ENCODE results near the gene GEMIN4. TPM values are rescaled to one million over a fixed set of nuclear protein-coding genes. Genes with fewer than 3 reads are reported as not detected.
A peak's percentile ranks its signal among the peaks of the same experiment; 100 is the strongest.

GEMIN4 gene
- polyA plus RNA-seq, 2 of the 4 experiments (the other 2 are of a cell fraction) = 36.1 to 47.6 TPM

DNA sequence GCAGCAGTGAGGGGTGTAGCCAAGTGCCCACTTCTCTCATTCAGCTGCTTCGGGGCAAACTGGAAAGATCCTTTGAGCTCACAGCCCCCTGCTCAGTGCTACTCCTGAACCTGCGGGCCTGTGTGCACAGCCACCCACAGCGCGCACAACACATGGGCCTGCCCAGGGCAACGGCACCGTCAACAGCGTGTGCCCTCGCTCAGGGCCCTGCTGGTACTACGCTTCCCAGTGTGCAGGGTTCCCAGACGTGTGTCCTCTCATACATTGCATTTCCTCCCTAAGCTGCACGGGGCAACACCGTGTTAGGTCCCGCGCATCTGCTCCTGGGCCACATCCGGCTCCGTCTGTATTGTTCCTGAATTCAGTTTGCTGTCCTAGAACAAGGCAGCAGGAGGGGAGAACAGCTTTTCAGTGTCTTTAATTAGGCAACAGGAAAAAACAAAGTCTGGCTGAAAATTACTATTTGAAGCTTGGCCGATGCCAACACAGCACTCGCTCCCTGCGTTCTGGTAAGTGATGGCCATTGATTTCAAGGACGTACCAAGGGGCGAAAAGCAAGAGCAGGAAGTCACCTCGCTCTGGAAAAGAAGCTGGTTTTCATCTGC, 45.3 kb upstream of the GEMIN4 start:
- no peak overlapping the region for H3K27ac ChIP-seq
- TF ChIP-seq POLR2AphosphoS2 (conservative IDR thresholded peaks at IDR 0.05; ENCODE audit: low read length) = no peak
- TF ChIP-seq CEBPB (IDR thresholded peaks at IDR 0.05) = no peak
- no peak for TF ChIP-seq ATOH8 (CRISPR knock-in tag; IDR thresholded peaks at IDR 0.05; ENCODE audit: low read depth)
- TF ChIP-seq HOXB13 (CRISPR knock-in tag; IDR thresholded peaks at IDR 0.05; ENCODE audit: low read depth) = no peak
- TF ChIP-seq CBX8 (IDR thresholded peaks at IDR 0.05) = no peak
- TF ChIP-seq MAZ (IDR thresholded peaks at IDR 0.05; ENCODE audit: borderline replicate concordance, low read depth, low read length) = no peak
- TF ChIP-seq FOXS1 (CRISPR knock-in tag; IDR thresholded peaks at IDR 0.05) = no peak
- TF ChIP-seq CHD4 (IDR thresholded peaks at IDR 0.05; ENCODE audit: borderline replicate concordance) = no peak
- TF ChIP-seq CHD2 (IDR thresholded peaks at IDR 0.05; ENCODE audit: low read length, partially characterized antibody) = no peak
- no peak for TF ChIP-seq HOXA7 (CRISPR knock-in tag; IDR thresholded peaks at IDR 0.05)
- no peak for TF ChIP-seq ESRRA (IDR thresholded peaks at IDR 0.05; ENCODE audit: borderline replicate concordance, low read length)
- no peak for TF ChIP-seq JUNB (IDR thresholded peaks at IDR 0.05)
- TF ChIP-seq ZC3H11A (IDR thresholded peaks at IDR 0.05) = no peak
- no peak for TF ChIP-seq GATA3 (IDR thresholded peaks at IDR 0.05; ENCODE audit: borderline replicate concordance)
- TF ChIP-seq MYC (IDR thresholded peaks at IDR 0.05; ENCODE audit: borderline replicate concordance, low read length) = no peak
- TF ChIP-seq HEYL (CRISPR knock-in tag; IDR thresholded peaks at IDR 0.05) = no peak
- peaks cover 7% of the 10 kb centered on the region for H3K4me1 ChIP-seq
- no peak overlapping the region for H3K4me3 ChIP-seq
- WGBS (ENCODE audit: missing lambda C conversion rate) = 91% methylated on average over 22 of the region's 22 CpGs
- H3K4me2 ChIP-seq = no peak overlapping the region
- FAIRE-seq = no peak
- peak in 1 of 2 experiments; percentile 16; a peak in 2 of 6 replicates for ATAC-seq
- no peak for DNase-seq (ENCODE audit: low read depth in 1 of 2, low spot score in 1 of 2)
- no peaks in the 10 kb centered on the region for H3K9me3 ChIP-seq
- POLR2A ChIA-PET = interaction anchor here (1.2 to 2.0 kb wide), 4 partner anchors 16 to 199 kb away, joined by 3 to 6 read pairs (median 4); partner anchors contain the start of genes GLOD4, MRM3, NXN and TIMM22
- CTCF ChIA-PET = interaction anchor here (0.6 to 19.5 kb wide), 9 partner anchors 8 to 199 kb away, joined by 3 to 428 read pairs (median 5); partner anchors contain the start of genes NXN and TIMM22

DNA sequence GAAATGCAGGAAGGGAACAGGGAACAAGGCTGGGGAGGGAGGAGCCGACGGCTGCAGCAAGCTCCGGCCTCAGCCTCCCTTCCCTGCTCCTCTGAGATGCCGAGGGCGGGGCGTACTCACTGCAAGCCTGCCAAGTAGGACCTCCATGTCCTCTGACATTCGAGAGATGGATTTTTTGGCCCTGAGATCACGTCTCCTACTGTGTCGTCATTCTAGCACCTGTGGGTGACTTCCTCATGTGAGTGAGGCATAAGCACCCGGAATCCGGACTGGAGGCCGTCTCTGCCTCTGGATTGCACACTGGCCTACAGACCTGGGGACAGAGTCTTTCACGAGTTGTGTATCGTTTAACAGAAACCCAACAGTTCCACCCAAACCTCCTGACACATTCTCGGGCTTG, 44.5 kb upstream of the GEMIN4 start:
- Histone ChIP-seq H3K4me1 (peaks cover 7% of the 10 kb centered on the region), H3K4me3 (no peak overlapping the region), H3K27ac (no peak overlapping the region), H3K4me2 (no peak overlapping the region), H3K9me3 (no peaks in the 10 kb centered on the region)
- DNase-seq (ENCODE audit: low read depth in 1 of 2, low spot score in 1 of 2) = no peak
- WGBS (ENCODE audit: missing lambda C conversion rate) = 90% methylated on average over 15 of the region's 15 CpGs
- TF ChIP-seq BCL3 (IDR thresholded peaks at IDR 0.05) (no peak), NR3C1 (IDR thresholded peaks at IDR 0.05) (no peak), MAX (IDR thresholded peaks at IDR 0.05) (no peak), RAD21 (conservative IDR thresholded peaks at IDR 0.05 in 1 of 2, IDR thresholded peaks at IDR 0.05 in 1 of 2) (no peak), USF2 (IDR thresholded peaks at IDR 0.05) (no peak)
- TF ChIP-seq, protein P1, sequence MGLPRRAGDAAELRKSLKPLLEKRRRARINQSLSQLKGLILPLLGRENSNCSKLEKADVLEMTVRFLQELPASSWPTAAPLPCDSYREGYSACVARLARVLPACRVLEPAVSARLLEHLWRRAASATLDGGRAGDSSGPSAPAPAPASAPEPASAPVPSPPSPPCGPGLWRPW (IDR thresholded peaks at IDR 0.05) = no peak
- POLR2A ChIA-PET = interaction anchor here (1.2 to 2.2 kb wide), 5 partner anchors 15 to 200 kb away, joined by 3 to 17 read pairs (median 5); partner anchors contain the start of genes GLOD4, MRM3, NXN and TIMM22
- ATAC-seq = no peak
- CTCF ChIA-PET = interaction anchor here (0.7 to 19.5 kb wide), 12 partner anchors 8 to 259 kb away, joined by 3 to 428 read pairs (median 10); partner anchors contain the start of genes GLOD4, MRM3, NXN and TIMM22
- FAIRE-seq = no peak
